Measurements from ENCODE around the gene SREBF2.

DNA sequence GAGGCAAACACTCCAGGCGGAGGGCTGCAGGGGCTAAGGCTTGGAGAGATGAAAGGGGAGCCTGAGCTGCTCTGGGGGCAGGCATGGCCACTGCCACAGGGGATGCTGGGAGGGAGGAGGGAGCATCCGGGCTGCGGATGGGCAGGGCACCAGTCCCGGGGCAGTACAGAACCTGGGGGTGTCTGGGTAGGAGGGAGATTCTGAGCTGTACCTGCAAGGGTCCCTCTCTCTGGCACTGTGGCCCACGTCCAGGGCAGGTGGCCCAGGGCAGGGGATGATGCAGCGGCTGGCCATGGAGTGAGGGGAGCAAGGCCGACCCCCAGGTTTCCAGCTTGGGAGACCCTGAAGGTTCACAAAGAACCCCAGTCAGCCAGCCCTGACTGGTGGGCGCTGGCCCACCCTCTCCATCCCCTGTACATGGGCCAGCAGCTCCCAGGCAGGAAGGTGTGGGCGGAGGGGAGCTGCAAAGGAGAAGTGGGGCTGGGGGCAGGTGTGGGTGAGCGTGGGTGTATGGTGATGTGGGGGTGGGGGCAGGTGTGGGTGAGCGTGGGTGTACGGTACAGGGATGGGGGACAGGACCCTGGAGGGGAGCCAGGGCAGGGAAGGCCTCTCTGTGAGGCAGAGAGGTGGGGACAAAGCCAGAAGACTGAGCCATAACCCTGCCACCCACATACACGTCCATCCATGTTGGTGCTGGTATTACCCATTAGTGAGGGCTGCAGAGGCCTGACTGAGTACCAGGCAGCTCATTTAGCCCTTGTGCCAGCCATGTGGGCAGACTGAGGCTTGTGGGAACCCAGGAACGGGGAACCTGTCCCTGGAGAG is 95.9 kb downstream of the SREBF2 start:
- TF ChIP-seq, protein P1, sequence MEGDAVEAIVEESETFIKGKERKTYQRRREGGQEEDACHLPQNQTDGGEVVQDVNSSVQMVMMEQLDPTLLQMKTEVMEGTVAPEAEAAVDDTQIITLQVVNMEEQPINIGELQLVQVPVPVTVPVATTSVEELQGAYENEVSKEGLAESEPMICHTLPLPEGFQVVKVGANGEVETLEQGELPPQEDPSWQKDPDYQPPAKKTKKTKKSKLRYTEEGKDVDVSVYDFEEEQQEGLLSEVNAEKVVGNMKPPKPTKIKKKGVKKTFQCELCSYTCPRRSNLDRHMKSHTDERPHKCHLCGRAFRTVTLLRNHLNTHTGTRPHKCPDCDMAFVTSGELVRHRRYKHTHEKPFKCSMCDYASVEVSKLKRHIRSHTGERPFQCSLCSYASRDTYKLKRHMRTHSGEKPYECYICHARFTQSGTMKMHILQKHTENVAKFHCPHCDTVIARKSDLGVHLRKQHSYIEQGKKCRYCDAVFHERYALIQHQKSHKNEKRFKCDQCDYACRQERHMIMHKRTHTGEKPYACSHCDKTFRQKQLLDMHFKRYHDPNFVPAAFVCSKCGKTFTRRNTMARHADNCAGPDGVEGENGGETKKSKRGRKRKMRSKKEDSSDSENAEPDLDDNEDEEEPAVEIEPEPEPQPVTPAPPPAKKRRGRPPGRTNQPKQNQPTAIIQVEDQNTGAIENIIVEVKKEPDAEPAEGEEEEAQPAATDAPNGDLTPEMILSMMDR (IDR thresholded peaks at IDR 0.05; ENCODE audit: low read depth, low read length) = no peak
- TF ChIP-seq MYC (IDR thresholded peaks at IDR 0.05; ENCODE audit: low read depth, low read length) (no peak), POLR2A (IDR thresholded peaks at IDR 0.05; ENCODE audit: extremely low read depth, insufficient read length) (no peak)
